ENCODE measurements around the gene ZFYVE27. TPM values are rescaled to one million over a fixed set of nuclear protein-coding genes. Genes with fewer than 3 reads are reported as not detected.
"Not testable (repeated sequence)": the region's sequence is repeated elsewhere in the genome, so short reads cannot be mapped to it uniquely, and the experiment has no call there.

Gene ZFYVE27
- polyA plus RNA-seq (ENCODE audit: insufficient read length in 3 of 3), result 10 to 100 TPM; 23.6 to 40.2 (median 23.7) TPM
- long read RNA-seq, donor 1, result 0 reads
- long read RNA-seq, donor 2, partial matches to known transcripts, result 5 of 5 reads
- long read RNA-seq, donor 2, other reads (novel, unspliced or antisense), result 0 of 5 reads
- long read RNA-seq, donor 3, partial matches to known transcripts, result 21 of 21 reads
- long read RNA-seq, donor 3, other reads (novel, unspliced or antisense), result 0 of 21 reads
- long read RNA-seq, donor 4, result 0 reads
- long read RNA-seq, donor 5, result 0 reads
- long read RNA-seq, donor 6, partial matches to known transcripts, result 0 of 1 reads
- long read RNA-seq, donor 6, other reads (novel, unspliced or antisense), result 0 of 1 reads
- long read RNA-seq, donor 7, partial matches to known transcripts, result 0 of 1 reads
- long read RNA-seq, donor 7, other reads (novel, unspliced or antisense), result 0 of 1 reads
- long read RNA-seq, donor 8, partial matches to known transcripts, result 23 of 34 reads
- long read RNA-seq, donor 8, other reads (novel, unspliced or antisense), result 7 of 34 reads
- long read RNA-seq, donor 9, partial matches to known transcripts, result 0 of 1 reads
- long read RNA-seq, donor 9, other reads (novel, unspliced or antisense), result 0 of 1 reads
- long read RNA-seq, donor 10, result 0 reads
- long read RNA-seq, donor 11, partial matches to known transcripts, result 0 of 2 reads
- long read RNA-seq, donor 11, other reads (novel, unspliced or antisense), result 0 of 2 reads
- long read RNA-seq, donor 12, result 0 reads
- long read RNA-seq, donor 13, result 0 reads
- long read RNA-seq, donor 14, result 0 reads
- long read RNA-seq, donor 15, result 0 reads
- long read RNA-seq, donor 16, partial matches to known transcripts, result 0 of 12 reads
- long read RNA-seq, donor 16, other reads (novel, unspliced or antisense), result 7 of 12 reads

- peak; percentile 84 to 97 (median 94) for DNase-seq (ENCODE audit: extremely low read depth in 1 of 11, low read depth in 9 of 11, low spot score in 4 of 11)
These were observed at the start of gene ZFYVE27 for GRCh38 chr10:97736902-97737769. ZFYVE27 (plus strand) TSS chr10:97737128; CDS start chr10:97738478, 1,350 bp downstream.

GRCh38 chr10:97687785-97688781, 48.8 kb upstream of the ZFYVE27 start:
- no peak for DNase-seq (ENCODE audit: extremely low read depth in 1 of 11, low read depth in 9 of 11, low spot score in 4 of 11)

- DNase-seq (ENCODE audit: extremely low read depth in 1 of 11, low read depth in 9 of 11, low spot score in 4 of 11), result no peak
These were observed 47.3 kb upstream of the ZFYVE27 start for GRCh38 chr10:97689559-97690020.

GRCh38 chr10:97690133-97690532, 46.8 kb upstream of the ZFYVE27 start:
- no peak for DNase-seq (ENCODE audit: extremely low read depth in 1 of 11, low read depth in 9 of 11, low spot score in 4 of 11)

- not testable (repeated sequence) for DNase-seq (ENCODE audit: extremely low read depth in 1 of 11, low read depth in 9 of 11, low spot score in 4 of 11)
These were observed 38.8 kb upstream of the ZFYVE27 start for GRCh38 chr10:97698072-97698655.

- peak in 5 of 11 donors; percentile 48 to 63 (median 59) for DNase-seq (ENCODE audit: extremely low read depth in 1 of 11, low read depth in 9 of 11, low spot score in 4 of 11)
These were observed 35.4 kb upstream of the ZFYVE27 start for GRCh38 chr10:97701438-97702069.

GRCh38 chr10:97703398-97704067, 33.4 kb upstream of the ZFYVE27 start:
- no peak for DNase-seq (ENCODE audit: extremely low read depth in 1 of 11, low read depth in 9 of 11, low spot score in 4 of 11)

GRCh38 chr10:97704341-97704740, 32.6 kb upstream of the ZFYVE27 start:
- DNase-seq (ENCODE audit: extremely low read depth in 1 of 11, low read depth in 9 of 11, low spot score in 4 of 11), result no peak

GRCh38 chr10:97705006-97705670, 31.8 kb upstream of the ZFYVE27 start:
- no peak for DNase-seq (ENCODE audit: extremely low read depth in 1 of 11, low read depth in 9 of 11, low spot score in 4 of 11)

GRCh38 chr10:97707134-97707861, 29.6 kb upstream of the ZFYVE27 start:
- no peak for DNase-seq (ENCODE audit: extremely low read depth in 1 of 11, low read depth in 9 of 11, low spot score in 4 of 11)

GRCh38 chr10:97708167-97708566, 28.8 kb upstream of the ZFYVE27 start:
- DNase-seq (ENCODE audit: extremely low read depth in 1 of 11, low read depth in 9 of 11, low spot score in 4 of 11), result no peak

GRCh38 chr10:97708976-97709946, 27.7 kb upstream of the ZFYVE27 start:
- DNase-seq (ENCODE audit: extremely low read depth in 1 of 11, low read depth in 9 of 11, low spot score in 4 of 11), result peak in 6 of 11 donors; percentile 47 to 83 (median 70)

- no peak for DNase-seq (ENCODE audit: extremely low read depth in 1 of 11, low read depth in 9 of 11, low spot score in 4 of 11)
These were observed 25.0 kb upstream of the ZFYVE27 start for GRCh38 chr10:97711640-97712572.
